ENCODE results near the gene DTNA. TPM values are rescaled to one million over a fixed set of nuclear protein-coding genes. Genes with fewer than 3 reads are reported as not detected.
"Not testable (repeated sequence)": the region's sequence is repeated elsewhere in the genome, so short reads cannot be mapped to it uniquely, and the experiment has no call there.

Gene DTNA
- total and polyA plus RNA-seq, 12 donors, result 6.3 to 43.9 (median 22.3) TPM

GRCh38 chr18:34709104-34709503 is 994 bp upstream of the DTNA start:
- Histone ChIP-seq H3K9me3 (replicated peaks in 1 of 3) (no peaks in the 10 kb centered on the region), H3K4me3 (no peak overlapping the region), H3K27me3 (no peaks in the 10 kb centered on the region), H3K36me3 (replicated peaks in 1 of 2) (no peaks in the 10 kb centered on the region), H3K27ac (peak overlapping the region in 4 of 5 donors; percentile 31 to 69 (median 53)), H3K4me1 (replicated peaks in 1 of 2) (peaks cover 23 to 43% of the 10 kb centered on the region in 2 donors)
- DNase-seq, result peak in 5 of 7 donors; percentile 29 to 49 (median 44)
- 27 to 52% (median 34%) methylated on average over 3 of the region's 3 CpGs for WGBS, 4 donors
- intact Hi-C loops (cut with DNase I), result no loop called here
- TF ChIP-seq CTCF (IDR thresholded peaks at IDR 0.05) (no peak), POLR2A (IDR thresholded peaks at IDR 0.05) (no peak)

- no peaks in the 10 kb centered on the region for H3K9me3 ChIP-seq (replicated peaks in 1 of 3)
- TF ChIP-seq POLR2A (IDR thresholded peaks at IDR 0.05) (no peak), CTCF (IDR thresholded peaks at IDR 0.05) (no peak)
- intact Hi-C loops (cut with DNase I), result no loop called here
- H3K27ac ChIP-seq, result peak overlapping the region in 3 of 5 donors; percentile 18 to 37 (median 31)
- H3K27me3 ChIP-seq, result no peaks in the 10 kb centered on the region
- peaks cover 23 to 43% of the 10 kb centered on the region in 2 donors for H3K4me1 ChIP-seq (replicated peaks in 1 of 2)
- 20 to 25% (median 24%) methylated on average over 6 of the region's 6 CpGs for WGBS, 4 donors
- no peaks in the 10 kb centered on the region for H3K36me3 ChIP-seq (replicated peaks in 1 of 2)
- peak overlapping the region in 2 of 4 donors; percentile 5 to 37 for H3K4me3 ChIP-seq
- DNase-seq, result no peak
These were observed 388 bp downstream of the DTNA start for GRCh38 chr18:34710458-34710914.

- Histone ChIP-seq H3K27ac (no peak overlapping the region), H3K27me3 (no peaks in the 10 kb centered on the region), H3K9me3 (replicated peaks in 1 of 3) (no peaks in the 10 kb centered on the region), H3K4me1 (replicated peaks in 1 of 2) (peaks cover 23 to 43% of the 10 kb centered on the region in 2 donors), H3K4me3 (peak overlapping the region in 2 of 4 donors; percentile 5 to 37), H3K36me3 (replicated peaks in 1 of 2) (no peaks in the 10 kb centered on the region)
- DNase-seq, result no peak
- no peak for TF ChIP-seq POLR2A (IDR thresholded peaks at IDR 0.05)
- TF ChIP-seq CTCF (IDR thresholded peaks at IDR 0.05), result no peak
- intact Hi-C loops (cut with DNase I), result no loop called here
- WGBS, 4 donors, result 40 to 47% (median 44%) methylated on average over 5 of the region's 5 CpGs
These were observed 836 bp downstream of the DTNA start for GRCh38 chr18:34710934-34711333.

- H3K4me1 ChIP-seq (replicated peaks in 1 of 2); DNase-seq; H3K27me3 ChIP-seq; intact Hi-C loops (cut with DNase I); H3K4me3 ChIP-seq; H3K9me3 ChIP-seq (replicated peaks in 1 of 3); H3K36me3 ChIP-seq (replicated peaks in 1 of 2); H3K27ac ChIP-seq: not testable (repeated sequence)
- WGBS, 4 donors, result 92 to 95% (median 94%) methylated on average over 14 of the region's 14 CpGs
These were observed 6.0 kb downstream of the DTNA start for GRCh38 chr18:34716111-34716510.

GRCh38 chr18:34718610-34719009 is 8.5 kb downstream of the DTNA start:
- no peaks in the 10 kb centered on the region for H3K36me3 ChIP-seq (replicated peaks in 1 of 2)
- intact Hi-C loops (cut with DNase I), result no loop called here
- H3K27me3 ChIP-seq, result no peaks in the 10 kb centered on the region
- TF ChIP-seq CTCF (IDR thresholded peaks at IDR 0.05), result no peak
- WGBS, 4 donors, result 59 to 95% (median 76%) methylated on average over 1 of the region's 1 CpG
- H3K9me3 ChIP-seq (replicated peaks in 1 of 3), result no peaks in the 10 kb centered on the region
- no peak overlapping the region for H3K4me3 ChIP-seq
- H3K27ac ChIP-seq, result no peak overlapping the region
- H3K4me1 ChIP-seq (replicated peaks in 1 of 2), result no peaks in the 10 kb centered on the region
- no peak for DNase-seq

Measured in adrenal gland (tissue), 12 donors.